GM21786 (cell line): ENCODE data around the gene KCNMA1.
"Not testable (repeated sequence)": the region's sequence is repeated elsewhere in the genome, so short reads cannot be mapped to it uniquely, and the experiment has no call there.

ENCODE experiments used
- ATAC-seq: cut with Tn5 transposase; IDR thresholded peaks from one replicate; pipeline ENCODE4 v1.9.1; 2021; ENCODE audit not compliant: unreplicated experiment

Gene KCNMA1

DNA sequence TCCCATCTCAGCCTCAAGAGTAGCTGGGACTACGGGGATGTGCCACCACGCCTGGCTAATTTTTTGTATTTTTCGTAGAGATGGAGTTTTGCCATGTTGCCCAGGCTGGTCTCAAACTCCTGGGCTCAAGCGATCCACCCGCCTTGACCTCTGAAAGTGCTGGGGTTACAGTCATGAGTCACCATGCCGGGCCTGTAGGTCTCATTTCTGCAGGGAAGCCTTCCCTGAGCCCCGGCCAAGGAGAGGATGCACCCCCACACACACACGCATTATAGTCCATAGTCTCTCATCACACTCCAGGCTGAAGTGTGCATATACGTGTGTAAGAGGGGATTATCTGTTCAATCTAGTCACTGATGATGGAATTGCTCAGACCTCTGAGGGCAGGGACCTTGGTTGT lies 29.3 kb downstream of the KCNMA1 start:
- ATAC-seq = no peak

- ATAC-seq = no peak
Measured at GRCh38 chr10:77606751-77607150, 30.9 kb downstream of the KCNMA1 start.

DNA sequence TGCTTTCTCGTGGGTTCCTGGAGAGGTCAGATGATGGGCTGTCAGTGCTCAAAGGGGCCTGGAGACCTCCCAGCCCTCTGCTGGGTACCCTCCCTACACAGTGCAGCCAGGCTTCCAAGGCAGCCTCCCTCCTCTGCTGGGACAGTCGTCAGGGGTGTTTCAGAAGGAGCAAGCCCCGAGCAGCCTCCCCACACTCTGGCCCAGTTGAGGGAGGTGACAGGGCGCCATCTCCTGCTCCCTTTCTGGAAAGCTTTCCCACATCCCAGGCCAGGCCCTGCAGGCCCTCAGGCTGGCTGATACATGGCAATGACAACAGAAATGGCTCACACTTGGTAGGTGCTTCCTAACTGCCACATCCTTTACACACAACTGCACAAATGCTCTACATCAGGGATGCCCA lies 32.1 kb downstream of the KCNMA1 start:
- ATAC-seq = no peak

GRCh38 chr10:77604941-77605351 lies 32.7 kb downstream of the KCNMA1 start:
- no peak for ATAC-seq

- ATAC-seq = no peak
Measured at GRCh38 chr10:77604063-77604462, 33.5 kb downstream of the KCNMA1 start.

GRCh38 chr10:77603534-77603927 lies 34.1 kb downstream of the KCNMA1 start:
- peak; percentile 61 for ATAC-seq

GRCh38 chr10:77602913-77603533 lies 34.6 kb downstream of the KCNMA1 start:
- ATAC-seq = no peak

- no peak for ATAC-seq
Measured at GRCh38 chr10:77602231-77602912, 35.2 kb downstream of the KCNMA1 start.

- no peak for ATAC-seq
Measured at GRCh38 chr10:77601488-77601887, 36.1 kb downstream of the KCNMA1 start.

GRCh38 chr10:77600640-77601039 lies 37.0 kb downstream of the KCNMA1 start:
- ATAC-seq = no peak

GRCh38 chr10:77599651-77600050 lies 38.0 kb downstream of the KCNMA1 start:
- ATAC-seq = no peak

GRCh38 chr10:77598606-77599005 lies 39.0 kb downstream of the KCNMA1 start:
- ATAC-seq = no peak

GRCh38 chr10:77597560-77597959 lies 40.0 kb downstream of the KCNMA1 start:
- ATAC-seq = no peak

DNA sequence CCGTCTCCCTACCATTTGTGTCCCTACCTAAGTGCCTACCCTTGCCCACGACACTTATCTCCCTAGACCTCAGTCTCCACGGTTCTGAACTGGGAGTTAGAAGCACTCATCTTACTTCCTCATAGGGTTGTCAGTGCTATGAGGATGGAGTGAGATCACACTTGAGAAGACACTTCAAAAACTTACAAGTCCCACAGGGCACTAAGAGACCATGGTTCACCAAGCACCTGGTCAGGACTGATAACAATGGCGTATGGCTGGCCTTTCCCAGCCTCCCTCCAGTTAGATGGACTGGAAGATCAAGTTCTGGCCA lies 43.2 kb downstream of the KCNMA1 start:
- ATAC-seq = no peak

DNA sequence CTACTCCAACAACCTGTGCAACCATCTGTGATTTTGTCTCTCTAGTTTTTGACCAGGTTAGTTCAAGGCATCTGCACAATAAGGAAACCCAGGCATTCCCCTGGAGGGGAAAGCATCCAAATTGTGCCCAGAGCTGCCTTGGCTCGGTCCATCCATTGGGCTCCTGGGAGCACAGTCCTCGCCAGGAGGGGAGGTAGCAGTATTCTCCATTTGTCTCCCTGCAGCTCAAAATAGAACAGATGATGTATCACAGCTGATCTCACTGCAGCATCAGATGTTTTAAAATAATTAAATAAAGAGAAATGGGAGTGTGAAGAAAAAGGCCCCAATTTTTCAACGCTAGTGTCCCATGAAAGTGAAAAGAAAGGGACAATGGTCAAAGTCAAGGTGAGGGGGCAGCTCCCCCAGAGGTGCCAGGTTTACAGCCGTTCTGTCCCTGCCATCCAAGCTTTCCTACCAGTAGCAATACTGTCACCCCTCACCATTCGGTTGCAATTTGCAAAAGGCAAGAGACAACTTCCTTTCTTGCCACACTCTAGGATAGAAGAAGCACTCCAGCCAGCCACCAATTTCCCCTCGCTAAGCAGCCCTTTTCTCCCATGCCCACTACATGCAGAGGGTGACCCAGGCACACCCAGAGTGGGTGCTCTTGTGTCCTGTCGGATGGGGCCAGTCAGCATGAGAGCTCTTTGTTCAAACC lies 43.7 kb downstream of the KCNMA1 start:
- ATAC-seq = no peak

DNA sequence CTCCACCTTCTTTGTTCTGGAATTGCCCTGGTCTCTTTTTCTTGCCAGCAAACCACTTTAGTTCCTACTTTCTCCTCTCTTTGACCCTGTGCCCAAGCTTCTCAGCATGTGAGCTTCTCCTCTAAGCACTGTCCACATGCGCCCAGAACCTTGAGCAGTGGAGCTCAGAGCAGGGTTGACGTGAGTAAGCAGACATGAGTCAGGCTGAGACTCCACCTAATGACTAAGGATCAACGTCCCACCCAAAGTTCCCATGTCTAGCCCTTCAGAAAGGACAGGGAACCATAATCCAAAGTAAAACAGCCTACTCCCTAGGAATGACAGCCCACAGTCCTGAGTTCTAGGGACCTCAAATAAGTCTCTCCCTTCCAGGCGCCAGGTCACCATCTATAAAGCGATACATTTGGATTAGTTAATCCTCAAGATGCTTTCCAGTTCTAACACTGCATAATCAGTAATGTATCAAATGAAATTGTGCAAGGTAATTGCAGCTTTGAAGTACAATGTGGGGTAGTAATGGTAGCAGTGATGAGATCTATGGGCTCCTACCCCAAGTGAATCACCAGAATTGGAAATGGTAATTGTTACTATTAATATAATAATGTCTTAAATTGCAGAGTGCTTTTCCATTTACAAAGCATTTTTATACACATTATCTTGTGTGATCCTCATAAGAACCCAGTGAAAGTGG lies 44.5 kb downstream of the KCNMA1 start:
- ATAC-seq = no peak

DNA sequence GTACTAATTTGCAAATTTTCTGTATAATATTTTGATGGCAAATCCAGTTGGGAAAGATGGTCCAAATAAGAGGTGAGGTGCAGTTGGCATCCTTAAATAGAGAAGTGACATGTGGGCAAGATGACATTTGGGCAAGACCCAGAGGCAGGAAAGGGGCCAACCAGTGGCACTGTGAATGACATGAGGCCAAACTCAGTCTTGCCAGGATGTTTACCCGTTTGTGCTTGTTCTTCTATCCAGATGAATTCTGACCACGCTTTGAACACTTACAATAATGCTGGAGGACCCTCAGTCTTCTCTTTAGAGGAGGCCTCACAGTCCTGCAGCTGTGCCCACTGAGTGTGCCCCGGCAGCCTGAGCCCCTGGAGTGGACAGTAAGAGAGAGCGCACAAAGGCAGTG lies 45.1 kb downstream of the KCNMA1 start:
- ATAC-seq = no peak

DNA sequence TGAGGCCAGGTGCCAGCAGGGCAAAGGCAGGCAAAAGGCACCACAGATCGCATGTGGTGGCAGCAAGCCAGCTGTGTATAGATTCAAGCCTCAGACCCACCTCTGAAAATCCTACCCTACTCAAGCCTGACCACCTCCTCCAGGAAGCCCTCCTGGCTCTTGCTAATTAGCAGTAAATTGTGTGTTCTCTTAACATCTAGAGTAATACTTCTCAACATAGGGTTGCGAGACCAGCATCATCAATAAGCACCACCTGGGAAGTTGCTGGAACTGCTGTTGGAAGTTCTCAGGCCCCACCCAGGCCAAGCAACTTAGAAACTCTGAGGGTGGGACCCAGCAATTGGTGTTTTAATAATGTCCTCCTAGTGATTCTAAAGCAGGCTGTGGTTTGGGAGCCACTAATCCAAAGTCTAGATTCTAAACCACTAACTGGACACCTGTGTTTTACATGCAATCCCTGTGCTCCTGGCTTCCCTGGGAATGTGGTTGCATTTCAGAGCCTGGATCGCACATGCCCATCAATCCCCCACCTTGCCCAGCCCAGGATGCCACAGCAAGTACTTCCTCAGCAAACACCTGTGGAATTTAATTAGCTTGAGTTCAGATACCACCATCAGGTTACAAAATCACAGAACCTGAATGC lies 46.2 kb downstream of the KCNMA1 start:
- no peak for ATAC-seq

- no peak for ATAC-seq
Measured at GRCh38 chr10:77590344-77591237, 47.0 kb downstream of the KCNMA1 start.

GRCh38 chr10:77589703-77590102 lies 47.9 kb downstream of the KCNMA1 start:
- ATAC-seq = not testable (repeated sequence)
